RWPE2 (cell line): Measurements from ENCODE around the gene PRELID3B.

Experiments
- ATAC-seq: fragments of 200-7000 bp; cut with Tn5 transposase; 3 replicates; pipeline ENCODE4 v1.9.1; 2021; ENCODE audit warnings: low read depth
- DNase-seq: peaks from one replicate; pipeline ENCODE4 v3.0.0-alpha.2; 2020; ENCODE audit warnings: low spot score
- H3K27ac ChIP-seq: fragments of 450-650 bp; 2 replicates; pipeline ENCODE4 v1.5.1; 2017; ENCODE audit warnings: mild to moderate bottlenecking; ENCODE audit not compliant: poor library complexity, severe bottlenecking
- H3K27me3 ChIP-seq: fragments of 250-450 bp; sonication (Bioruptor Pico); 2 replicates; pipeline ENCODE4 v1.5.1; 2021; ENCODE audit warnings: mild to moderate bottlenecking, moderate library complexity; ENCODE audit not compliant: insufficient read depth, poor library complexity, severe bottlenecking
- H3K36me3 ChIP-seq: fragments of 250-450 bp; sonication (Bioruptor Pico); 2 replicates; pipeline ENCODE4 v1.5.1; 2020; ENCODE audit warnings: low read depth, mild to moderate bottlenecking, moderate library complexity
- H3K4me1 ChIP-seq: fragments of 250-450 bp; sonication (Bioruptor Pico); 2 replicates; pipeline ENCODE4 v1.5.1; 2021; ENCODE audit warnings: mild to moderate bottlenecking, moderate library complexity; ENCODE audit not compliant: insufficient read depth, poor library complexity, severe bottlenecking
- H3K4me3 ChIP-seq: fragments of 250-450 bp; sonication (Bioruptor Pico); 2 replicates; pipeline ENCODE4 v1.5.1; 2021; ENCODE audit warnings: mild to moderate bottlenecking, moderate library complexity; ENCODE audit not compliant: severe bottlenecking
- H3K9me3 ChIP-seq: fragments of 250-450 bp; sonication (Bioruptor Pico); 2 replicates; pipeline ENCODE4 v1.5.1; 2021; ENCODE audit warnings: mild to moderate bottlenecking, moderate library complexity; ENCODE audit not compliant: severe bottlenecking
- CTCF ChIP-seq: fragments of 450-650 bp; IDR thresholded peaks from one replicate; pipeline ENCODE4 v1.5.1; 2017; ENCODE audit warnings: mild to moderate bottlenecking, moderate library complexity; ENCODE audit not compliant: poor library complexity, severe bottlenecking

The PRELID3B gene

GRCh38 chr20:58995461-58996225 is 46.9 kb downstream of the PRELID3B start:
- DNase-seq (no peak), ATAC-seq (peak; percentile 24)
- Histone ChIP-seq H3K27ac (no peak overlapping the region), H3K27me3 (no peaks in the 10 kb centered on the region), H3K9me3 (no peaks in the 10 kb centered on the region), H3K4me3 (no peak overlapping the region), H3K36me3 (peaks cover 100% of the 10 kb centered on the region), H3K4me1 (no peaks in the 10 kb centered on the region)
- TF ChIP-seq CTCF = no peak

GRCh38 chr20:58994390-58995159 is 48.0 kb downstream of the PRELID3B start:
- no peaks in the 10 kb centered on the region for H3K27me3 ChIP-seq
- H3K4me3 ChIP-seq = no peak overlapping the region
- no peaks in the 10 kb centered on the region for H3K4me1 ChIP-seq
- no peak for TF ChIP-seq CTCF
- DNase-seq (peak; percentile 70), ATAC-seq (no peak)
- no peaks in the 10 kb centered on the region for H3K9me3 ChIP-seq
- H3K27ac ChIP-seq = no peak overlapping the region
- peaks cover 100% of the 10 kb centered on the region for H3K36me3 ChIP-seq

GRCh38 chr20:58993332-58994248 is 49.0 kb downstream of the PRELID3B start:
- Histone ChIP-seq H3K36me3 (peaks cover 100% of the 10 kb centered on the region), H3K4me3 (no peak overlapping the region), H3K9me3 (no peaks in the 10 kb centered on the region), H3K27ac (no peak overlapping the region), H3K27me3 (no peaks in the 10 kb centered on the region), H3K4me1 (no peaks in the 10 kb centered on the region)
- DNase-seq (peak; percentile 75), ATAC-seq (peak; percentile 4; the same call in 2 of the 3 replicates)
- TF ChIP-seq CTCF = no peak

GRCh38 chr20:58992911-58993310 is 49.7 kb downstream of the PRELID3B start:
- ATAC-seq = no peak
- DNase-seq = peak; percentile 55
- H3K36me3 ChIP-seq = peaks cover 100% of the 10 kb centered on the region
- no peak overlapping the region for H3K4me3 ChIP-seq
- TF ChIP-seq CTCF = no peak
- no peak overlapping the region for H3K27ac ChIP-seq
- H3K4me1 ChIP-seq = no peaks in the 10 kb centered on the region
- H3K27me3 ChIP-seq = no peaks in the 10 kb centered on the region
- H3K9me3 ChIP-seq = no peaks in the 10 kb centered on the region
